DMS114 treated with DMSO at 0.1 percent for 48 hours (cell line): ENCODE data around the gene KDM7A.
"Not testable (repeated sequence)": the region's sequence is repeated elsewhere in the genome, so short reads cannot be mapped to it uniquely, and the experiment has no call there.

Source experiments
- DNase-seq: peaks from one replicate; lab custom pipeline; 2025; ENCODE audit not compliant: unreplicated experiment; lab: John Stamatoyannopoulos, UW

The KDM7A gene

GRCh38 chr7:140203556-140203955 is 26.8 kb upstream of the KDM7A start:
- no peak for DNase-seq

- DNase-seq: not testable (repeated sequence)
Measured at GRCh38 chr7:140202942-140203341, 26.2 kb upstream of the KDM7A start.

GRCh38 chr7:140201393-140201792 is 24.6 kb upstream of the KDM7A start:
- no peak for DNase-seq

DNA sequence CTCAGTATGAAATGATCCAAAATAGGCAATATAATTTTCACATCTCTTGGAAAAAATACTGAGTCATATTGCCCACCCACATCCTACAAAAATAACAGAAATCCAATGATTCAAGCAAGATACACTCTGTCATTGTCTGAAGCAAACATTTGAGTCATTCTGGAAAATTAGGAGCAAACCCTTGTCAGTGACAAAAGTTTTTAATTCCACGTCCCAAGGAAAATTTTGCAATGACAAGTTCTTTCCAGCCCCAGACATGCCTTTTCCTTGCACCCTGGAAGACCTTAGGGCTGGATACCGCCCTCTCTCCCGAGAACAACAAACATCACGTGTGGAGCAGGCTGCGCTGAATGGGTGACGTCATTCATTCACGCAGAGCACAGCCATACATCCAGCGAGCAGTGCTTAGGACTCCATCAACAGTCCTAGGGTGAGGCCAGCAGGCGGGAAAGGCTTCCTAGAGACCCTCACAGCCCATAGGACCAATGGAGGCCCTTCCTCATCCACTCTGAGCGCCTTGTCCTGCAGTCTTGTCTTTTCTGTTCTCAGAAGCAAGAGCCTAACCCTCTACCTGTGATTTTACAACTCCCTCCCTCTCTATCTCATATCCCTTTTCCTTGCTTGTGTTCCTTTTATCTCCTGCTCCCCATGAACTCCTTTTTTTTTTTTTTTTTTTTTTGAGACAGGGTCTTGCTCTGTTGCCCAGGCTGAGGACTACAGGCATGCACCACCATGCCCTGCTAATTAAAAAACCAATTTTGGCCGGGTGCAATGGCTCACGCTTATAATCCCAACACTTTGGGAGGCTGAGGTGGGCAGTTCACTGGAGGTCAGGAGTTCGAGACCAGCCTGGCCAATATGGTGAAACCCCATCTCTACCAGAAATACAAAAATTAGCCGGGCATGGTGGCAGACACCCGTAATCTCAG is 23.5 kb upstream of the KDM7A start:
- DNase-seq: no peak

DNA sequence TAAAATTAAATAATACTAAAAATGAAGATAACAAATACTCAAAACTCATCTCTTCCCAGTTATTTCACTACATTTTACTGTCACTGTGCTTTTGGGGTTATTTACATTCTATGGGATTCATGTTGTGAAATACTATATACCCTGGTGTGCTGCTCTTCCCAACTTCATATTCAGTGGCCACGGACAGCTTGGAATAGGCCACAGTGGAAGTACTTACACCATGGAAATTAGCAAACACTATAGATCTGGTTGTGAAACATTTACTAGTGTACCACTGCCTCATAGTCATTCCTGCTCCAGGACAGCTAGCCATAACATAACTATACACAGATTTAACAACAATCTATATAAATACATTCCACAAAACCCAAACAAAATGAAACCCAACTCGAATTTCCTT is 21.2 kb upstream of the KDM7A start:
- DNase-seq: no peak

GRCh38 chr7:140197218-140197890 is 20.6 kb upstream of the KDM7A start:
- no peak for DNase-seq

GRCh38 chr7:140196361-140197217 is 19.8 kb upstream of the KDM7A start:
- no peak for DNase-seq

DNA sequence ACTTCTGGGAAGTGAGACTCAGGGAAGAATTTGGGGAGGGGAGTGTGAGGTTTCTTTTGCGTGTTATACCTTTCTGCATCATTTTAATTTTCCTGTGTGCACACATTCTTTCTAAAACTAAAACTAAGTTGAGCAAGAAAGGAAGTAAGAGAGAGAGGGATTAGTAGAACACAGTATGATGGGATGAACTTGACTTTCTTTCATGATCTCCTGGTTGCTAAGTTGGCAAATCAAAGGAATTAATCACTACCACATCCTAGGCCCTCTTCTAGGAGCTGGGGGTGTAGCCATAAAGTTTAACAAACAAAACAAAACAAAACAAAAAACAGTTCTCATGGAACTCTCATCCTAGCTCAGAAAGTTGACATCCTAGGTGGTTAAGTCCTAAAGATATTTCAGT is 19.1 kb upstream of the KDM7A start:
- no peak for DNase-seq

GRCh38 chr7:140192620-140193019 is 15.8 kb upstream of the KDM7A start:
- no peak for DNase-seq

DNA sequence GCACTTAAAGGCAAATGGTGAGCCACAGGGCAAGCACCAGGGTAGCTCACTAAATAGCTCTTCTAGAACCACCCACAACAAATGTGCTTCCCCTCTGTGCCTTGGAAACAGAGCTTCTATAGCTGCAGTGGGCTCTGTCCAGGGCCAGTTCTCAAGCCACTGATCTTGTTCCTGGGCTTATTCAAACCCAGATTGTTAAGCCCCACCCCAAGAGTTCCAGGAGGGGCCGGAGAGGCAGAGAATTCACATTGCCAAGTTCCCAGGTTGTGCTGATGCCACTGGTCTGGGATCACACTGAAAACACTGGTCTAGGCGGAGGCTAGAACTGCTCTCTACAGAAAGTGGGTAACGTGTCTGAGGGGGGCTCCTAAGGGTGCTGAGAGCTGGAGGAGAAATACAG is 15.4 kb upstream of the KDM7A start:
- no peak for DNase-seq

DNA sequence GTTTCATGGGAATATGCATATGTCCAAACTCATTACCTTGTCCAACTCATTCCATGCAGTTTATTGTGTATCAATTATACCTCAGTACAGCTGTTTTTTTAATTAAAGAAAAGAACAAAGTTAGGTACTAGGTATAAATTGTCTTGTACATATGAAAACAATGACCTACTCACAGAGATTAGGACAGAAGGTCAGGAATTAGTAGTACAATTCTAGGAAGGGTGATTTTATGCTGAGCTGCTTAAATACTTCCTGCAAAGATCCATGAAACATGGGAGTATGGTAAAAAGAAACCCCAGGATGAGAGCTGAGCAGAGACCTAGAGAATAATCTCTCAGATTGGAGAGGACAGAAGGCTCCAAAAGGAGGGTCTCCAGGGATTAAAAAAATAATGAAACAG is 13.8 kb upstream of the KDM7A start:
- DNase-seq: no peak

DNA sequence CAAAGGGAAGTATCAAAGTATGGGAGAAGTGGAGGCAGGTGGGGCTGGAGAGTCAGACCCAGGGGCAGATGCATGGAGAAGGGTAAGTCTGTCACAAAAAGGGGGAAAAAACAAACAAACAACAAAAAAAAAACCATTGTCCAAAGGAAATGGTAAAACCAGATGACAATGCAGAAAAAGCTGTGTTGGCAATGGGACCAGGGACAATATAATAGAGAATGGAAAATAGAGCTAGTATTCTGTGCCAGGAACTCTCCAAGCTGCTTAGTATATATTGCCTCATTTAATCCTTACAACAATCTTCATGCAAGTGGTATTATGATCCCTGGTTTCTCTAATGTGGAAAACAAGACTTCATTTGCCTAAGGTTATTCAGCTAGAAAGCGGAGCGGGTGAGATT is 13.1 kb upstream of the KDM7A start:
- no peak for DNase-seq

DNA sequence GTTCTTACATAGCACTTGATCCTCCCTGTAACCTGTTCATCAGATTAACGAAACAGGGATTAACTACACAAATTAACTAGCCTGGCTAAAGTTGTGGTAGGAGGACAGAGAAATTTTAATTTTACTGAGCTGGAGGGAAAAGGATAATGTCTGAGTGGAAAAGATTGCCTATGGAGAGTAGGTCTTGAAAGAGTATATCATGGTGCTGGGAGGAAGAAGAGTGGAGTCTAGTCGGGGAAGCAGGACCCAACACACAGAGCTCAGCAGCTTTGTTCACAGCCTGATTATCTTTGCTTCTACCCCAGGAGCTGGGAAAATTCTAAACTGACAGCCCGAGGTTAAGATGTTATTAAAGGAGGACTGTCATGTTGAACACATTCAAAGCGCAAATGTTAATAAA is 6.1 kb upstream of the KDM7A start:
- DNase-seq: no peak

GRCh38 chr7:140179339-140179738 is 2.6 kb upstream of the KDM7A start:
- DNase-seq: no peak

DNA sequence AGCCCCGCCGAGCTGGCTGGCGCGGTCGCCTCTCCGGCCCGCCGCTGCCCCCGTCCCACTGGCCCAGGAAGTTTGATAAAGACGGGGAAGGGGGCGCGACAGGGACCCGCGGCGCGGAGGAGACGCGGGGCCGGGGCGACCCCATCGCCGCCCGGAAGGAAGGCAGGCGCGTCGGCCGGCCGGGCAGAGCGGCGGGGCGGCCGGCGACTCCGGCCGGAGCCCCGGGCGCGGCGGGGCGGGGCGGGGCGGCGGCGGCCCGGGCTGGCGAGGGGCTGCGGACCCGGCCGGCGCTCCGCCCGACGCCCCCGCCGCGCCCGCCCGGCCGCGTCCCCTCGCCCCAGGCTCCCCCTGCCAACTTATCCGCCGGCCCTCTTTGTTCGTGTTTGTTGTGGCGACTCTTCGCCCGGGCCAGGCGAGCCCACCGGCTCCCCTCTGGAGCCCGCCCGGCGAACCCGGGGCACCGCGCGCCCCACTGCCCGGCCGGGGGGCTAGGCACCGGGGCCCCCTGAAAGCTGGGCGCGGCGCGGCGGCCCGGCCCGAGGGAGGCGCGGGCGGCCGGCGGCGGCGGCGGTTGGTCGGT is 571 bp downstream of the KDM7A start:
- DNase-seq: no peak

GRCh38 chr7:140175221-140176121 is 1.3 kb downstream of the KDM7A start:
- DNase-seq: peak; percentile 89

GRCh38 chr7:140174217-140174616 is 2.6 kb downstream of the KDM7A start:
- DNase-seq: no peak

- DNase-seq: no peak
Measured at GRCh38 chr7:140170375-140170774, 6.4 kb downstream of the KDM7A start.

DNA sequence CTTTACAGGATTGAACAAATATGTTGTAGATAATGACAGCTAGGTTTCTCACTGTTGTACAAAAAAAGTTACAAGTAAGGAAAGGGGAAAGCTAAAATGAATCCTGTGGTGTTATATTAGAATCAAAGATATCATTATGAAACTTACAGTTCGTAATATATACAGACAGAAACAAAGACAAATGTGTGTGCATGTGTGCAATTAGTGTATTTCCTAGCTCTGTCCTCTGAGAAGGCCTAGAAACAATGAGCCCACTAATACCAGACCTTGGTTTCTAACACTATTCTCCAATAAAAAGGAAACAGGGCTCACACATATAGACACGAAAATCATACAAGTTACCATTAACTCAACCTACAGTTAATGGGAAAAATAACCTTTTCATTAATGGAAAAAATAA is 8.0 kb downstream of the KDM7A start:
- DNase-seq: no peak

DNA sequence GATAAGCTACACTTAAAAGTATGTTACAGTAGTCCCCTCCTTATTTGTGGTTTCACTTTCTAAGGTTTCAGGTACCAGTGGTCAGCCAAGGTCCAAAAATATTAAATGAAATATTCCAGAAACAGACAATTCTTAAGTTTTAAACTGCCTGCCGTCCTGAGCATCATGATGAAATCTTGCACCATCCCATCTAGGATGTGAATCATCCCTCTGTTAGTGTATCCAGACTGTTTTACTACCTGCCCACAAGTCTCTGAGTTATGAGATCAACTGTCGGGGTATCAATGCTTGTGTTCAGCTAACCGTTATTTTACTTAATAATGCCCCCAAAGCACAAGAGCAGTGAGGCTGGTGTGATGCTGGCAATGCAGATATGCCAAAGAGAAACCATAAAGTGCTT is 11.4 kb downstream of the KDM7A start:
- no peak for DNase-seq
